Astrocyte of the hippocampus (primary cell): Measurements from ENCODE around the gene ATPAF1.
"Not testable (repeated sequence)": the region's sequence is repeated elsewhere in the genome, so short reads cannot be mapped to it uniquely, and the experiment has no call there.

Experiments
- DNase-seq: peaks from one replicate; pipeline ENCODE4 v3.0.0; 2011; ENCODE audit warnings: low read depth, low spot score

Gene ATPAF1

DNA sequence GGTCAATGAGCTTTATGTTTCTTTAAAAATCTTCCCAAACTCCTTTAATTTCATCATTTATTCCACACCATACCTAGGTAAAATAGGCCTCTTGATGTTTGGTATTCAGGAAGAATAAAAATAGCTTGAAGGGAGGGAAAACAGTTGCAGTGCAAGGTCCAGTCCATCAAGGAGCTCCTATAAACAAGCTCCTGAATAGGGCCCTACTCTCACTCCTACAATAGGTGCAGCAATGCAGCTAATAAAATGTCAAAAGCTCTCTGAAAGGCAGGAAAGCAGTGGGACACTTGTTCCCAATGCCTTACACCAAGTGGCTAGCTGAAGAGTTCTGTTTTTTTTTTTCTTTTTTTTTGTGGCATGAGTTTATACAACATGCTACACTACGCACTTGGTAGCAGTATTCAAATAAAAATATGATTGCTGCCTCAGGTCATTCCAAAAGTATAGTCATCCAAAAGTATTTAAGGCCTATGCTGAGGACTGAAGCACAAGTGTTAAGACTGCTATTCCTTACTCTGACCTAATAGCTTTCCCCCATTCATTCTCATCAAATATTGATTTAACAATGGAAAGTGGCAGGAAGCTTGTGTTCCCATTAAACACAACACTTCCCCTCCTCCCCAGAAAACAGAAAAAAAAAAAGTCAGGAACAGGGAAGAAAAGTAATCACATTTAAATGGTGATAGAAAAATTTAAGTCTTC lies 13.3 kb upstream of the ATPAF1 start:
- DNase-seq, result no peak

DNA sequence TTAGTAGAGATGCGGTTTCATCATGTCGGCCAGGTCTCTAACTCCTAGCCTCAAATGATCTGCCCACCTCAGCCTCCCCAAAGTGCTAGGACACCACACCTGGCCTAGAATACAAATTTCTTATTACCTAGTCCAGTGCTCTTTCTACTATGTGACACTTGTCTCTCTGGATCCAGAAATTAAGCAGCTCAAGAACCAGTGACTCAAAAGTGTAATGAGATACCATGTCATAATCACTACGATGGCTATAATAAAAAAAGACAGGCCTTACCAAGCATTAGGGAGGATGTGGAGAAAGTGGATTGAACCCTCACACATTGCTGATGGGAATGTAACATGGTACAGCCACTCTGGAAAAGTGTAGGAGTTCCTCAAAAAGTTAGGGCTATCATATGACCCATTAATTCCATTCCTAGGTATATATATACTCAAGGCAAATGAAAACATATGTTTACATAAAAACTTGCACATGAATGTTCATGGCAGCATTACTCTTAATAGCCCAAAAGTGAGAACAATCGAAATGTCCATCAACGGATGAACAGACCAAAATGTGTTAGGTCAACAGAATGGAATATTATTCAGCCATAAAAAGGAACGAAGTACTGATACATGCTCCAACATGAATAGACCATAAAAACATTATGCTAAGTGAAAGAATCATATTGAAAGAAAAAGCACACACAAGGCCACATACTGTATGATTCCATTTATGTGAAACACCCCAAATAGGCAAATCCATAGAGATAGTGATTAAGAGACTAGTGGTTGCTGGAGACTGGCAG lies 11.8 kb upstream of the ATPAF1 start:
- no peak for DNase-seq

- no peak for DNase-seq
Observed at GRCh38 chr1:46677339-46677738, 9.2 kb upstream of the ATPAF1 start.

GRCh38 chr1:46676531-46676930 lies 8.4 kb upstream of the ATPAF1 start:
- DNase-seq, result no peak

GRCh38 chr1:46675549-46676314 lies 7.6 kb upstream of the ATPAF1 start:
- no peak for DNase-seq

GRCh38 chr1:46673749-46674182 lies 5.6 kb upstream of the ATPAF1 start:
- peak; percentile 35 for DNase-seq

DNA sequence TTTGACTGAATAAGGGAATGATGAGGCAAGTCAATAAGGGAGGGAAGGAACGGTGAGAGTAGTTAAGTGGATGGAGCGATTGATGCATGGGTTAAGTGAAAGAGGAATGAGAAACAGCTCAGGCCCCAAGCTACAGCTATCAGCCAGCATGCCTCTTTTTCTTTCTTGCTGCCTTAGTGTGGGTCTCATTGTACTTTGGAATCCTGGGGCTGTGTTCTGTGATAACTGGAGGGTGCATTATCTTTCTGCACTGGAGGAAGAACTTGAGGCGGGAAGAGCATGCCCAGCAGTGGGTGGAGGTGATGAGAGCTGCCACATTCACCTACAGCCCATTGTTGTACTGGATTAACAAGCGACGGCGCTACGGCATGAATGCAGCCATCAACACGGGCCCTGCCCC lies 4.5 kb upstream of the ATPAF1 start:
- no peak for DNase-seq

- DNase-seq, result no peak
Observed at GRCh38 chr1:46671554-46671953, 3.4 kb upstream of the ATPAF1 start, which contains the start of gene TEX38. Gene TEX38 (plus strand): TSS chr1:46671854. CDS start chr1:46671935, 81 bp downstream.

- no peak for DNase-seq
Observed at GRCh38 chr1:46670134-46670533, 2.0 kb upstream of the ATPAF1 start.

DNA sequence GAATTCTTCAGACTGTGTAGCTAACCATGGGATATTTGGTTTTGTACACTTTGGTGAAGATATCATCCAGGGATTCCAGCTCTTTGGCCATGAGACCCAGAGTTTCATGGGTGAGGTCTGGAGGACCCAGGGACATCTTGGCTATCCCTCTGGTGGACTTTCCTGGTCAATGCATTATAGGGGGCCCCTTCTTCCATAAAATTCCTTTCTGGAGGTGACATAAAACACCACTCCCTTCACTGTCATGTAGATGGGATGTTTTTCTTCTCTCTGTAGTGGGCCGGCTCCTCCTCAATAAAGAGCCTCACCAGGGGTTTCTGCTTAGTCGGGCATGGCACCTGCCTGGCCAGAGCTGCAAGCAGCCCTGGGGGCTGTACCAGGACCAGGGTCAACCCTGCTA lies 2.2 kb downstream of the ATPAF1 start:
- DNase-seq, result no peak

- DNase-seq, result not testable (repeated sequence)
Observed at GRCh38 chr1:46662919-46663318, 5.2 kb downstream of the ATPAF1 start.

- not testable (repeated sequence) for DNase-seq
Observed at GRCh38 chr1:46660116-46660515, 8.0 kb downstream of the ATPAF1 start.

DNA sequence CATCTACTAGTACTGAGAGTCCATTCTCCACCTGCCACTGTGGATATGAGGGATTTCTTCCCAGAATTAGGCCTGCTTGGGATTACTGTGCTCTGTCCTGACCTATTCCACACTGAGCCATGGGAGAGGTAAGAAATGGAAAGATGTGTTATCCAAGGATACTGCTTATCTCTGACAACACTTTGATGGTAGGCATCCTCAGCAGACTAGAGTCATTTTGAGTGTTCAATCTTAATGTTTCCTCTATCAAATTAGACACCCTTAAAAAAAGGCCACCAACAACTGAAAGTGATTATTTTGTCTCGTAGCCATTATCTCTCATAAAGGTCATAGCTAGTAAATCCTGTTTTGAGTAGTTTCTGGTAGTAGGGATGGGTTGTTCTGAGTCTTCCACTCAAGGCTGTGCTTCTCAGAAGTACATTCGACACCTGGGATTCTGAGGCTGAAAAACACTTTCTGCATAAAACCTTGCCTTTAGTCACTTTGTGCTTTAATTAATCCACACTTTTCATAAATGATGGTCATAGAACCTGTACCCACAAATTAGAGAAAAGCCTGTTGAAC lies 8.8 kb downstream of the ATPAF1 start:
- no peak for DNase-seq

- no peak for DNase-seq
Observed at GRCh38 chr1:46657775-46658174, 10.4 kb downstream of the ATPAF1 start.

DNA sequence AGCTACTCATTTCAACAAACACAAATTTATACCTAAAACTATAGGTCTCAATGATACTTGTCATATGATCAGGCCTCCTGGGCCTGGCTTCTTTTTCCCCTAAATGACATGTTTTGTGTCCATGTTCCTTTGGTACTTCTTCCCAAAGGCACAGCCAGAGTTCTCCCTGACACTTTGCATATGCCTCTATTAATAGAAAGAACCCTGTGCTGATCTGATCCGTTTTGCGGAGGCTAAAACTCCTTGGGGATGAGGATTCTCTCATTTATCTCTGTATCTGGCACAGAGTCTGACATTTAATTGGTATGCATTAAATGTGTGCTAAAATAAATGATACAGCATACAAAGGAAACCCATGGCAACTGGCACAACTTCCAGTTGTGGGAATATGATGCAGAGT lies 11.5 kb downstream of the ATPAF1 start:
- no peak for DNase-seq

GRCh38 chr1:46655848-46656247 lies 12.3 kb downstream of the ATPAF1 start:
- DNase-seq, result no peak

GRCh38 chr1:46654698-46655097 lies 13.5 kb downstream of the ATPAF1 start:
- DNase-seq, result not testable (repeated sequence)

DNA sequence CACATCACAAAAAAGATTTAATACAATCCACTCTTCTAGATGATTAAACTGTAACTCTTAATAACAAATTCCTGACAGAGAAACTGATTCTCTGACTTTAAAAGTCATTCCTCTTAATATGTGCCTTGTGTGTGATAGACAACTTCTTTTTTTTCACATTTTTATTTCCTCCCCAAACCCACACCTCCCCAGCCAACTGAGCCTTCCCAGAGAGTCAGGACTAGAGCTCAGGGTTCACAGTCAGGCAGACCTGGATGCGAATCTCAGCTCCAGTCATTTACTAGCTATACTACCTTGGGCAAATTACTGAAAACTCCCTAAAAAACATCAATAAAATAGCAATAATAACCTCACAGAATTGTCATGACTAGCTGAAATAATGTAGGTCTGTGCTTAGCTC lies 14.2 kb downstream of the ATPAF1 start:
- DNase-seq, result no peak

DNA sequence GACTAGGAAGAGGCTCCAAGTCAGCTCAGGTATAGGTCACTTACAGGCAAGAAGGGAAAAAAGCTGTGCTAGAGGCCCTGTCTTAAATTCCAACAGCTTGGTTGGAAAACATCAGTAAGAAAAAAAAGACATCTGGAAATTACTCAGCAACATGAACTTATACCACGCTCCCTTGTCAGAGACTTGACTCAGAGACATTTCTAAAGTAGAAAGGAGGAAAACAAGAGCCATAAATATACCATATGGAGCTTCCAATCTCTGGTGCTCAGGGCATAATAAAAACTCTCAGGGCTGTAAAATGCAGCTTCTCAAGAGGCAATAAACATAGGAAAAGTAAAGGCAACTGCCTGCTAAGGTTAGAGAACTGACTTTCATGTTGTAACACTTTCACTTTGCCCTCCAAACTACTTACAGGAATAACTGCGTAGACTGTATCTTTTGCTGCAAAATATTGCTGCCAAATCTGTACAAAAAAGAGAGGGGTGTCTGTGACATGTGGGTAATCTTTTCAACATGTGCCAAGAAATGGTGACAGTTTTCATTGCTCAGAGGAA lies 14.7 kb downstream of the ATPAF1 start:
- DNase-seq, result no peak

DNA sequence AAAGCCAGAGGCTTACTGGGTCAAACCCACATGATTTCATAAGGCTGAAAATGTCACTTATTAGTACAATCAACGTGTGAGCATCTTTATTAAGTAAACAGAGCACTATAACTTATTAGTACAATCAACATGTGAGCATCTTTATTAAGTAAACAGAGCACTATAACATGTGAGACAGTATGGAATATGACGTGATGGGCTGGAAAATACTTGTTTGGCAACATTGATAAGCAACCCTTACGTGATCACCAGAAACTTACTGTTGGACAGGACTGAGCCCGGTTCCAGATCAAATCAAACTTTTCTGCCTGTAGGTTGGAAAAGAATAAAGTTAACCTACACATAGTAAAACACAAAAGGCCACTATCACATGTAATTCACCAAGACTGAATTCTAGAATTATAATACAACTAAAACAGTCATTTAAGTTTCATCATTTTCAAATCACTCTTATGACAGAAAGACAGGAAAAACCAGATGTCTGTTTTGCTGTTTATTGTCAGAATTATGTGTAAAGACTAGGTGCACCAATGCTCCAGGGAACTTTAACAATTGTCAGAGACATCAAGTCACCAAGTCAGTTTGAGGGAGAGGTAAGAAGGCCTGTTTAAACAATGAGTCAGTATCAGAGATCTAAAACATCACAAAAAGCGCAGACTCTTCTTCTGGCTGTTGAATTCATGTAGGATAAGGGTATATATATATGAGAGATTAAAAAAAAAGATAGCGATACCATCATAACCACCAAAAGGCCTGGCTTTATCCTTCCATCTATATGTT lies 15.7 kb downstream of the ATPAF1 start:
- no peak for DNase-seq

DNA sequence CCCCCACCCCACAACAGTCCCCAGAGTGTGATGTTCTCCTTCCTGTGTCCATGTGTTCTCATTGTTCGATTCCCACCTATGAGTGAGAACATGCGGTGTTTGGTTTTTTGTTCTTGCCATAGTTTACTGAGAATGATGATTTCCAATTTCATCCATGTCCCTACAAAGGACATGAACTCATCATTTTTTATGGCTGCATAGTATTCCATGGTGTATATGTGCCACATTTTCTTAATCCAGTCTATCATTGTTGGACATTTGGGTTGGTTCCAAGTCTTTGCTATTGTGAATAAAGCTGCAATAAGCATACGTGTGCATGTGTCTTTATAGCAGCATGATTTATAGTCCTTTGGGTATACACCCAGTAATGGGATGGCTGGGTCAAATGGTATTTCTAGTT lies 17.0 kb downstream of the ATPAF1 start:
- DNase-seq, result not testable (repeated sequence)
